Measurements from ENCODE around the gene FLCN.
A peak's percentile ranks its signal among the peaks of the same experiment; 100 is the strongest.

Gene FLCN

GRCh38 chr17:17235212-17236174 lies 1.5 kb downstream of the FLCN start:
- peak; percentile 42 for DNase-seq

- no peak for DNase-seq
Observed at GRCh38 chr17:17232303-17232621, 4.7 kb downstream of the FLCN start.

DNA sequence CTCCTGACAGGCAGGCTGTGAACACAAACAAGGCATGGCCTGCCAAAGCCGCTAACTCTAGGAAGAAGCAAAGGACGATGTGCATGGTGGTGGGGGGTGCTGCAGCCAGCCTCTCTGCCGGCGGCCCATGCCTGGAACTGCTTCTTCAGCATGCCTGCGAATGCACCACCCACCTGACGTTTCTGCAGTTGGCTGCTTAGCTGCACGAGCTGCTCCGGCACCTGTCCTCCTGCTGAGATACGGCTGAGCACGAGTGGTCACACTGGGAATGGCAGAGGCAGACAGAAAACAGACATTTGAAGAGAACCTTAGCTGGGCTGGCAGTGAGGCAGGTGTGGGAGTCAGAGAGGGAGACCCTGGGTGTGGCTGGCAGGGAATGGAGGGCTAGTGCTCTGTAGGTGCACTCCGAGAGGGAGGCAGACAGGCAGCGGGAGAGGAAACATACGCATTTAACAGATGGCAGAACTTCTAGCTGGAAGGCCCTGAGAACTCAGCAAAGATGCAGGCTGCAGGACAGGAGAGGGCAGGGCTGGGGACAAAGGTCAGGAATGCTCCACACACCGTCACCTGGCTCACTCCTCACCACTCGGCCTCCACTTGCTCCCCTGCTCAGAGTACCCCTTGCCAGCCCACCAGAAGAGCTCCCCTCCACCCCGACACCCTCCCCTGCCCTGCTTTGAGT lies 5.2 kb downstream of the FLCN start:
- DNase-seq, result no peak

GRCh38 chr17:17229416-17230384 lies 7.3 kb downstream of the FLCN start:
- DNase-seq, result no peak

- DNase-seq, result peak; percentile 13
Observed at GRCh38 chr17:17228521-17229279, 8.3 kb downstream of the FLCN start.

- no peak for DNase-seq
Observed at GRCh38 chr17:17227608-17228520, 9.1 kb downstream of the FLCN start.

GRCh38 chr17:17226451-17227265 lies 10.3 kb downstream of the FLCN start:
- no peak for DNase-seq

DNA sequence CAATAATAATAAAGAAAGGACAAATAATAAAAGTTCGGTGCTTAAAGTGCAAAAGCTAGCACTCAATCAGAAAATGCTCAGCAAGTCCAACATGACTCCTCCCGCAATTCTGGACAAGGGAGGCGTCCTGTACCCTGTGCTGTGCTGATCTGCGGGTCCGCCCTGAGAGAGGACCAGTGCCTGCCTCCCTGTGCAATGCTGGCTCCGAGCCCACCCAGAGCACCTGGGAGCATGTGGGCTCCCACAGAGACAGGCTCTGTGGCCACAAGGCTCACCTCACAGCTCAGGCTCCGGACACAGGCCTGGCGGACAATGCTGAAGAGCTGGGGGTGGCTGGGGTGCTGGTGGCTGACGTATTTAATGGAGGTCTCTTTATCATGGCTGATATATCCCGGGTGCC lies 11.1 kb downstream of the FLCN start:
- DNase-seq, result no peak

- no peak for DNase-seq
Observed at GRCh38 chr17:17224137-17224536, 12.8 kb downstream of the FLCN start.

- no peak for DNase-seq
Observed at GRCh38 chr17:17223736-17224135, 13.2 kb downstream of the FLCN start.

DNA sequence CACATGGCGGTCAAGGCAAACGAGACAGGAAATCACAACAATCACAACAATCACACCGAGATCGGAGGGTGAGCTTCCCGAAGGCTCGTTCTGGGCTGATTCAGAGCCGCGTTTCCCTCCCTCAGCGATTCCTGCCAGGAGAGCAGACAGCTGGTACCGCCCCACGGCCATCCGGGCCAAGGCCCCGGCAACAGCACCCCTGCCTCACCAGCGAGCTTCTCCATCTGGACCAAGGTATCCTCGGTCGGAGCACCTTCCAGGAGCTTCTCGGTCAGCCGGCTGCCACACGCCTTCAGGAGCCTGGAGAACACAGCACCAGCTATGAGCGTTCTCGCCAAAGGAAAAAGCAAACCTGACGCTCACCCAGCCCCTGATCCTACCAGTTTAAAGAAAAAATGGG lies 15.6 kb downstream of the FLCN start:
- DNase-seq, result no peak

- no peak for DNase-seq
Observed at GRCh38 chr17:17220529-17220928, 16.4 kb downstream of the FLCN start.

- no peak for DNase-seq
Observed at GRCh38 chr17:17217995-17218394, 19.0 kb downstream of the FLCN start.

DNA sequence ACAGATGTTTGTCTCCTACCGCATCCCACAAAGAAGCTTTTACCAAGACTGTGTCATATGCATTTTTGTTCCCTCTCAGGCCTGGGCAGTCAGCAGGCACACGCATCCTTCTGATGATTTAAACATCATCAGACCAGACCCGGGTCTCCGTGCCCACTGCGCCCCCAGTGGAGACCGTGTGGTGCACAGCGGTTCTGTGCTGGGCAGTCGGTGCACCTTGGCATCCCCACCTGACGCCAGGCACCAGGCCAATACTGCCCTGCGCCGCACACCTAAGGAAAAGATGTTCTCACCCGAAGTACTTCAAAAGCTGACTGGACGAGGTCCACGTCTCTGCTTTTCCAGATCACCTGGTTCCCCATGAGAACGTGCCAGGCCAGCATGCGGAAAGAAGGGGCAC lies 20.2 kb downstream of the FLCN start:
- DNase-seq, result no peak

DNA sequence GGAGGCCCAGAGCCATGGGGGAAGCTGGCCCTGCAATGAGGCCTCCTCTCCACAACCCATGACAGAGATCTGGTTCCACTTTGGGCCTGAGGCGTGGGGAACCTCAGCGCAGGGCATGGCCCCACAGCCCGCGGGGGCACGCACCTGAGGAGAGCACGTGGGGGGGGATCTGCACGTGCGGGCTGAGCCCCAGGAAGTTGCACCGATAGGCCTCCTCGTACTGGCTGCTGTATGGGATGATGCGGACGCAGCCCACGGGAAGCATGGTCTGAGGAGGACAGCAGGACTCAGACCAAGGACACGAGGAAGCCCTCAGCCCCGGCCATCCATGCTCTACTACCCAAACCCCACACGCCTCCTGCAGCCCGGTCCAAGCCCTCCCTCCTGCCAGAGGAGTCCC lies 20.7 kb downstream of the FLCN start:
- no peak for DNase-seq

DNA sequence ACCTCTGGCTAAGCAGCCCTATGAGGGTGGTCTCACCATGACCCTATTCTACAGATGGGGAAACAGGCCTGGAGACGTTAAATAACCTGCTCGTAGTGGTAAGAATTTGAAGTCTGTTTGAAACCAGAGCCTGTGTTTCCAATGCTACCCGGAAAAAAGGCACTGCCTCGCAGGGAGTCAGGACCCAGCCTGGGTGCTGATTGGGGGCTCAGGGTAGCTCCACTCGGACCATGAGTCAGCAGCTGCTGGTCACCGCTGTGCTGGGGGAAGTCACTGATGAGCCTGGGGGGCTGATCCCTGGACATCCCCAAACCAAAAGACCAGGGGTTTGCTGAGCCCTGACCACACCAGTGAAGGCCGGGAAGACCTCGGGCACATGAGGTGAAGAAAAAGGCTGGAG lies 21.4 kb downstream of the FLCN start:
- no peak for DNase-seq

GRCh38 chr17:17214646-17215436 lies 22.1 kb downstream of the FLCN start:
- DNase-seq, result no peak

DNA sequence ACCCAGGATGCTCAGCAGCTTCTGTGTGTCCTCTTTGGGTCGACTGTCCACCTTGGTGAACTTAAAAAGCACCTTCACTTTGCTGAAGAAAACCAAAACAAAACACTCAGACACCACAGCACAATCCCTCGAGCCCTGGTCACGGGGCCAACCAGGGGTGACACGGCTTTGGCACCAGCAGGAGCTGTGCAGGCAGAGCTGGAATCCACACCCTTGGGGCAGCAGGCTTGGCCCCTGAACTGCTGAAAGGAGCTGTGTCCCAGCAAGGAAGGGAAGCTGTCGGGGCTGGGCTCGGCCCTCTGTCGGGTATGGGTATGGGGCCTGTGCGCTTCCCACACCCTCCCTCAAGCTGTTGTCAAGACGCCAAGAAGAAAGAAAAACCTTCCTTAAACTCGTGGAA lies 23.2 kb downstream of the FLCN start:
- DNase-seq, result no peak

DNA sequence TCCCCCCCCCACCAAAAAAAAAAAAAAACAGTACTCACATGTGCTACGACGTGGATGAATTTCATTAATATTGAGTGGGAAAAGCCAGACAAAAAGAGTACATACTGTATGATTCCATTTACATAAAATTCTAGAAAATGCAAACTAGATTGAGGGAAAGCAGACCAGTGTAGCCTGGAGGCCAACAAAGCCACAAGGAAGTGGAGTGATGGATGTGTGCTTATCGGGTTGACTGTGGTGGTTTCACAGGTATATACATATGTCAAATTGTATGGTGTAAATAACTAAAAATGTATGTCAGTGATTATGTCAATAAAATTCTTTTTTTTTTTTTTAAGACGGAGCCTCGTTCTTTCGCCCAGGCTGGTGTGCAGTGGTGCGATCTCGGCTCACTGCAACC lies 29.0 kb downstream of the FLCN start:
- DNase-seq, result no peak

GRCh38 chr17:17206913-17207335 lies 30.0 kb downstream of the FLCN start:
- no peak for DNase-seq

Measured in hematopoietic multipotent progenitor cell treated with erythropoietin and hydrocortisone succinate and interleukin-3 and kit ligand, for 6 days (in vitro differentiated cells).